Esophagus squamous epithelium (tissue), 5 donors: ENCODE results near the gene CDH6. TPM values are rescaled to one million over a fixed set of nuclear protein-coding genes. Genes with fewer than 3 reads are reported as not detected.

ENCODE experiments used
- DNase-seq: peaks from one replicate; lab custom pipeline; 2025; lab: John Stamatoyannopoulos, UW
- H3K27ac ChIP-seq, 4 donors: fragments of 200-600 bp; sonication (generic); one replicate each; pipeline ENCODE4 v1.5.1; 2016 to 2019; ENCODE audit warnings: mild to moderate bottlenecking in 1 of 4
- H3K27me3 ChIP-seq, 4 donors: fragments of 200-600 bp; sonication (generic); 1 replicate in 3 of 4; 2 replicates in 1 of 4; pipeline versions ENCODE4 v1.5.1 to v1.6.0; 2017 to 2021; ENCODE audit warnings: antibody characterized with exemption in 1 of 4
- H3K36me3 ChIP-seq, 3 donors: fragments of 200-600 bp; sonication (generic); one replicate each; pipeline ENCODE4 v1.5.1; 2016 to 2019
- H3K4me1 ChIP-seq, 3 donors: fragments of 200-600 bp; sonication (generic); one replicate each; pipeline ENCODE4 v1.5.1; 2017 to 2019
- H3K4me3 ChIP-seq, 4 donors: fragments of 200-600 bp; sonication (generic); 1 replicate in 3 of 4; 2 replicates in 1 of 4; pipeline ENCODE4 v1.5.1; 2016 to 2019; ENCODE audit warnings: mild to moderate bottlenecking in 2 of 4, moderate library complexity in 1 of 4
- H3K9me3 ChIP-seq, 3 donors: fragments of 200-600 bp; sonication (generic); one replicate each; pipeline ENCODE4 v1.5.1; 2016 to 2019
- POLR2A ChIP-seq, 4 donors: fragments of 450-650 bp; IDR thresholded peaks; one replicate each; pipeline ENCODE4 v1.6.1; 2017; ENCODE audit warnings: antibody characterized with exemption in 4 of 4, mild to moderate bottlenecking in 4 of 4, moderate library complexity in 3 of 4
- WGBS, 2 donors: methylation state at CpG; one replicate each; pipeline ENCODE4 v1.1.5; 2018; 5-methylcytosine and 5-hydroxymethylcytosine counted together
- intact Hi-C: fragments of 100-400 bp; cut with DNase I; formaldehyde crosslinking; loops from one replicate; pipeline ENCODE4 v1.15.0; 2022
- total RNA-seq, 4 donors: library from RNA; depleted of rRNA; stranded (reverse); fragments of >200 nt; gene quantifications; one replicate each; pipeline ENCODE4 v1.1.0, GENCODE V29; 2016
- TF ChIP-seq, protein P1 (sequence below), 6 experiments: fragments of 450-650 bp in 4 of 6; fragments of 200-600 bp in 2 of 6; sonication (generic) in 2 of 6; IDR thresholded peaks; one replicate each; pipeline ENCODE4 v1.5.1; 2016 to 2019; ENCODE audit warnings: antibody characterized with exemption in 6 of 6, mild to moderate bottlenecking in 4 of 6, moderate library complexity in 4 of 6
- donor health status: DM: yes; HTN: yes; CAD: no.

CDH6 gene
- total RNA-seq, 4 donors from 2014 or later, result 1.5 to 5.0 (median 4.2) TPM

DNA sequence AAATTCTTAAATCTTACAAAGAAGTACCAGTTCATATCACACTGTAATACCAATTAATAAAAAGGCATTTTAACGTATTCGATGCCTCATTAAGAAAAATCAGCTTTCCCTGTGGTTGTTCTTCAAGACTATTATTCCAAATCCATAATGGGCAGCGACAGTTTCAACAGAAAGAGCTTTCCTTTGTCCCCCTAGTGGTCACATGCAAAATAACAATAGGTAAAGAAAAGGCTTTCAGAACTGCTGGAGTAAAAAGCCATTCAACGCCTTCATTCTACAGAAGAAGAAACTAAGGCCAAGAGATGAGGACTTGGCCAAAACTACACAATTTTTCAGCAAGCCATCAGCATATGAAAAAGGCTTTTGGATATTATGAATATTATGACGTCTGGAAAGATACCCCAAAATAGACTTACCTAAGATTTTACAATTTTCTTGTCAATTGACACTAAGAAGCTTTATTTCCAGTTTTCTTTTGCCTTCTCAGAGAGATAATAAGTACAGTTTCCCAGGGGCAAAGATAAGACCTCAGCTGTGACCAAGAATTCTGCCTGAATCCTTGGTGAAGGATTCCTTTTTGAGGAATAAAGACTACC is 6.7 kb upstream of the CDH6 start:
- H3K4me3 ChIP-seq, result no peak overlapping the region
- TF ChIP-seq POLR2A (IDR thresholded peaks at IDR 0.05), result no peak
- TF ChIP-seq, protein P1, sequence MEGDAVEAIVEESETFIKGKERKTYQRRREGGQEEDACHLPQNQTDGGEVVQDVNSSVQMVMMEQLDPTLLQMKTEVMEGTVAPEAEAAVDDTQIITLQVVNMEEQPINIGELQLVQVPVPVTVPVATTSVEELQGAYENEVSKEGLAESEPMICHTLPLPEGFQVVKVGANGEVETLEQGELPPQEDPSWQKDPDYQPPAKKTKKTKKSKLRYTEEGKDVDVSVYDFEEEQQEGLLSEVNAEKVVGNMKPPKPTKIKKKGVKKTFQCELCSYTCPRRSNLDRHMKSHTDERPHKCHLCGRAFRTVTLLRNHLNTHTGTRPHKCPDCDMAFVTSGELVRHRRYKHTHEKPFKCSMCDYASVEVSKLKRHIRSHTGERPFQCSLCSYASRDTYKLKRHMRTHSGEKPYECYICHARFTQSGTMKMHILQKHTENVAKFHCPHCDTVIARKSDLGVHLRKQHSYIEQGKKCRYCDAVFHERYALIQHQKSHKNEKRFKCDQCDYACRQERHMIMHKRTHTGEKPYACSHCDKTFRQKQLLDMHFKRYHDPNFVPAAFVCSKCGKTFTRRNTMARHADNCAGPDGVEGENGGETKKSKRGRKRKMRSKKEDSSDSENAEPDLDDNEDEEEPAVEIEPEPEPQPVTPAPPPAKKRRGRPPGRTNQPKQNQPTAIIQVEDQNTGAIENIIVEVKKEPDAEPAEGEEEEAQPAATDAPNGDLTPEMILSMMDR (IDR thresholded peaks at IDR 0.05), result peak; percentile 24 to 75 (median 48)
- 22 to 29% methylated on average over 5 of the region's 5 CpGs for whole genome bisulfite sequencing, 2 donors
- H3K27ac ChIP-seq, result no peak overlapping the region
- no peaks in the 10 kb centered on the region for H3K9me3 ChIP-seq
- H3K36me3 ChIP-seq, result no peaks in the 10 kb centered on the region
- peaks cover 0 to 4% (median 0%) of the 10 kb centered on the region in 4 donors for H3K27me3 ChIP-seq
- DNase-seq, result no peak
- no peaks in the 10 kb centered on the region for H3K4me1 ChIP-seq
- intact Hi-C loops, result no loop called here

DNA sequence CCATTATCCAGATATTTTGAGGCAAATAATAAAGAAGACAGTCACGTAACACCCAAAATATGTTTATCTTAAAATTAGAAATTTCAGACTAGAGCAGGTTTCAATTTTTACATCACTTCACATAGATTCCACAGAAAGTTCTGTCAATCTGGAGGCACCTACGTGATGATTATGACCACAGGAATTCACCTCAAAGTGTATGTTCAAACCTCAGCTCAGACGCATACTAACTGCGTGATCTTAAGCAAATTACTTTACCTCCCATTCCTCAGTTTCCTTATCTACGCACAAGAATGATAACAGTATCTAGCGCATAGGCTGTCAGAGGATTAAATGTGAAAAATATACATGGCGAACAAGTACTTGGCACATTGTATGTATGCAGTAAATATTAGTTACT is 5.9 kb upstream of the CDH6 start:
- Histone ChIP-seq H3K27me3 (peaks cover 0 to 12% (median 0%) of the 10 kb centered on the region in 4 donors), H3K36me3 (no peaks in the 10 kb centered on the region), H3K9me3 (no peaks in the 10 kb centered on the region), H3K27ac (no peak overlapping the region), H3K4me1 (no peaks in the 10 kb centered on the region), H3K4me3 (no peak overlapping the region)
- 77 to 82% methylated on average over 7 of the region's 7 CpGs for WGBS, 2 donors
- DNase-seq, result no peak
- intact Hi-C loops, result no loop called here
- no peak for TF ChIP-seq POLR2A (IDR thresholded peaks at IDR 0.05)
- TF ChIP-seq, protein P1 (IDR thresholded peaks at IDR 0.05), result no peak

DNA sequence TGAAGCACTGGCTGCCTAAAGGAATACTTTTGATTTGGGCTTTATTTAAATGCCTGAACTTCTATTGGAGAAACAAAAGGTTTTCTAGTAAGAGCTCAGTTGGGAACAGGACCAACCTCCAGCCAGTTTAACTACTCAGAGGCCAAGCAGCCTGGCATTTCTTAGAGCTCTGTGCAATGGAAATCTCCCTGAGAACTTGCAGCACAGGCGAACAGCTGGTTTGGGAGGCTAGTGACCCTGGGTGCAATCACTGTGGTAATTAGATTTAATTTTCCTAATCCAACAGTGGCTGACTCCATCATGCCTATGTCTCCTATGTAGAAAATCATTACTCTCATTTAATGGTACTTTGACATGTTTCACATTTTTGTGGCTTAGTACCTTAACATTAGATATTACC is 1.0 kb upstream of the CDH6 start:
- intact Hi-C loops, result no loop called here
- 64 to 73% methylated on average over 1 of the region's 1 CpG for WGBS, 2 donors
- Histone ChIP-seq H3K27me3 (peaks cover 0 to 58% (median 2%) of the 10 kb centered on the region in 4 donors), H3K4me3 (no peak overlapping the region), H3K4me1 (peaks cover 6 to 19% (median 7%) of the 10 kb centered on the region in 3 donors), H3K9me3 (no peaks in the 10 kb centered on the region), H3K36me3 (no peaks in the 10 kb centered on the region), H3K27ac (peak overlapping the region in 2 of 4 donors; percentile 1 to 74)
- no peak for DNase-seq
- TF ChIP-seq POLR2A (IDR thresholded peaks at IDR 0.05), result no peak
- TF ChIP-seq, protein P1 (IDR thresholded peaks at IDR 0.05), result no peak

DNA sequence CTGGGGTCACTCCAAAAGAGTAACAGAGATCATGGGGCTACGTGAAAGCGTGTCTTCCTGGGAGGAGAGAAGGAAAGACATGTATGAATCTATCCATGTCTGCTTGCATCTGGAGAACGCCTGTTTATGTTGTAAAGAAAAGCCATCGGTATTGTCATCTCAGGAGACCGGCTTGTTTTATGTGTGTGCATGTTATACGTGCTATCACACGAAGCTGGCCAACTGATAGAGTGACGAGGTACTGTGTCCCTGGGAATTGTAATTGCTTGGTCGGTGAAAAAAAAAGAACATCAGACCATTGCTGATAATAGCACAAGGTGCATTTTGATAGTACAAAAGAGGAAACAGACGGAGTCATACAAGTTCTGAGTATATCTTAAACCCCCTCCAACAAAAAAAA is 370 bp upstream of the CDH6 start:
- no peak for DNase-seq
- Histone ChIP-seq H3K27ac (peak overlapping the region in 3 of 4 donors; percentile 25 to 74 (median 58)), H3K36me3 (no peaks in the 10 kb centered on the region), H3K27me3 (peaks cover 0 to 58% (median 2%) of the 10 kb centered on the region in 4 donors), H3K9me3 (no peaks in the 10 kb centered on the region), H3K4me1 (peaks cover 6 to 19% (median 7%) of the 10 kb centered on the region in 3 donors), H3K4me3 (peak overlapping the region in 3 of 4 donors; percentile 43 to 66 (median 47))
- intact Hi-C loops, result no loop called here
- WGBS, 2 donors, result 28 to 37% methylated on average over 10 of the region's 10 CpGs
- TF ChIP-seq POLR2A (IDR thresholded peaks at IDR 0.05), result no peak
- TF ChIP-seq, protein P1 (IDR thresholded peaks at IDR 0.05), result no peak

DNA sequence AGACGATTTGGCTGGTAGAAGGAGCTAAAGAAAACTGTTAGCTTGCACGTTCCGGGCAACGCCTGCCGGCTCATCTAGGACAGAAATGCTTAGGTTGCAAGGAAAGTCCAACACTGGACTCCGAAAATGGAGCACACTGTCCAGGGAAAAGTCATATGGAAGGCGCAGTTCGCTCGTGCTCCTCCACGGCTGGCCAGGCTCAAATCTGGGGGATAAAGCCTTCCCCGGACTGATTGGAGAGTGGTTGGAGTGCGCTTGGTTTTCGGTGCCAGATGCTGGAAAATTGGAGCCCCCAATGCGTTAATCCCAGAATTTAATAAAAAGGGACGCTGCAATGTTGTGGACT is 955 bp downstream of the CDH6 start:
- peaks cover 0 to 58% (median 2%) of the 10 kb centered on the region in 4 donors for H3K27me3 ChIP-seq
- WGBS, 2 donors, result 2 to 8% methylated on average over 15 of the region's 15 CpGs
- DNase-seq, result no peak
- peak overlapping the region; percentile 25 to 79 (median 66) for H3K27ac ChIP-seq
- peaks cover 6 to 19% (median 7%) of the 10 kb centered on the region in 3 donors for H3K4me1 ChIP-seq
- intact Hi-C loops, result no loop called here
- no peaks in the 10 kb centered on the region for H3K9me3 ChIP-seq
- H3K4me3 ChIP-seq, result peak overlapping the region; percentile 19 to 66 (median 45)
- TF ChIP-seq POLR2A (IDR thresholded peaks at IDR 0.05), result no peak
- TF ChIP-seq, protein P1 (IDR thresholded peaks at IDR 0.05), result no peak
- no peaks in the 10 kb centered on the region for H3K36me3 ChIP-seq
